ENCODE data around the gene CETN3. TPM values are rescaled to one million over a fixed set of nuclear protein-coding genes. Genes with fewer than 3 reads are reported as not detected.

The CETN3 gene
- total and polyA plus RNA-seq, 9 of the 15 experiments (the other 6 are each of a cell fraction or from before 2014, with no cell fraction given) = 43.3 to 113 (median 82.4) TPM

DNA sequence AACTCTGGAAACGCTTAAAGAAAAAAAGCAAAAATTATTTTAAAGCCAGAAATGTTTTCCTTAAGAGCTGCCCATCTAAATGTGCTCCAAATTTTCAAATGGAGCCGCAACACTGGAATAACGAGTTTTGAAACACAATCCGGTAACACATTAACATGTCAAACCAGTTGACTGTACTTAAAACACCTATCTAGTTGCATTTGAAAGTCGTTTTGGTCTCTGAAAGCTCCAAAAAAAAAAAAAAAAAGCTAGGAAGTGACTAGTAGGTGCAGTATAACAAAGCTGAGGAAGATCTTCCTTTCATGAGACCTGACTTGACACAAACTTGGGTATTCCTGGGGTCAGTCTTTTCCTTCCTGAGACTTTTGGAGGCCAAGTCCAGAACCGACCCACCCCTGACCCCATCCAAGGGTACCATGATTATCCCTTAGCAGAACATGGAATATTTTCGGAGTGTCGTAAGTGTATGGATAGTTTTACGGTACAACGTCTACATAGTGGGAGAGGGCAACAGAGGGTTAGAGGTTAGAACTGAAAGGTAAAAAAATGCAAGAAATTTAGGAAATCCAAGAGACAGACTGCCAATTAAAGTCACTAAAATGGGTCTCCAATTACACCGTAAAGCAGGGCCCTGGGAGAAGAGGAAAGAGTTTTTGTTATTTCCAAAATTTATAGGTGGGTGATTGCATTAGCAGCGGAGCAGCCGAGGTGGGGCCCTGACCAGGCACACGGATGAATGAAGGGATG is 812 bp downstream of the CETN3 start (continued):
- TF ChIP-seq, protein P1, sequence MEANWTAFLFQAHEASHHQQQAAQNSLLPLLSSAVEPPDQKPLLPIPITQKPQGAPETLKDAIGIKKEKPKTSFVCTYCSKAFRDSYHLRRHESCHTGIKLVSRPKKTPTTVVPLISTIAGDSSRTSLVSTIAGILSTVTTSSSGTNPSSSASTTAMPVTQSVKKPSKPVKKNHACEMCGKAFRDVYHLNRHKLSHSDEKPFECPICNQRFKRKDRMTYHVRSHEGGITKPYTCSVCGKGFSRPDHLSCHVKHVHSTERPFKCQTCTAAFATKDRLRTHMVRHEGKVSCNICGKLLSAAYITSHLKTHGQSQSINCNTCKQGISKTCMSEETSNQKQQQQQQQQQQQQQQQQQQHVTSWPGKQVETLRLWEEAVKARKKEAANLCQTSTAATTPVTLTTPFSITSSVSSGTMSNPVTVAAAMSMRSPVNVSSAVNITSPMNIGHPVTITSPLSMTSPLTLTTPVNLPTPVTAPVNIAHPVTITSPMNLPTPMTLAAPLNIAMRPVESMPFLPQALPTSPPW (CRISPR knock-in tag; IDR thresholded peaks at IDR 0.05) = no peak
- TF ChIP-seq, protein P2, sequence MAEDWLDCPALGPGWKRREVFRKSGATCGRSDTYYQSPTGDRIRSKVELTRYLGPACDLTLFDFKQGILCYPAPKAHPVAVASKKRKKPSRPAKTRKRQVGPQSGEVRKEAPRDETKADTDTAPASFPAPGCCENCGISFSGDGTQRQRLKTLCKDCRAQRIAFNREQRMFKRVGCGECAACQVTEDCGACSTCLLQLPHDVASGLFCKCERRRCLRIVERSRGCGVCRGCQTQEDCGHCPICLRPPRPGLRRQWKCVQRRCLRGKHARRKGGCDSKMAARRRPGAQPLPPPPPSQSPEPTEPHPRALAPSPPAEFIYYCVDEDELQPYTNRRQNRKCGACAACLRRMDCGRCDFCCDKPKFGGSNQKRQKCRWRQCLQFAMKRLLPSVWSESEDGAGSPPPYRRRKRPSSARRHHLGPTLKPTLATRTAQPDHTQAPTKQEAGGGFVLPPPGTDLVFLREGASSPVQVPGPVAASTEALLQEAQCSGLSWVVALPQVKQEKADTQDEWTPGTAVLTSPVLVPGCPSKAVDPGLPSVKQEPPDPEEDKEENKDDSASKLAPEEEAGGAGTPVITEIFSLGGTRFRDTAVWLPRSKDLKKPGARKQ (CRISPR knock-in tag; IDR thresholded peaks at IDR 0.05) = no peak
- TF ChIP-seq, protein P3, sequence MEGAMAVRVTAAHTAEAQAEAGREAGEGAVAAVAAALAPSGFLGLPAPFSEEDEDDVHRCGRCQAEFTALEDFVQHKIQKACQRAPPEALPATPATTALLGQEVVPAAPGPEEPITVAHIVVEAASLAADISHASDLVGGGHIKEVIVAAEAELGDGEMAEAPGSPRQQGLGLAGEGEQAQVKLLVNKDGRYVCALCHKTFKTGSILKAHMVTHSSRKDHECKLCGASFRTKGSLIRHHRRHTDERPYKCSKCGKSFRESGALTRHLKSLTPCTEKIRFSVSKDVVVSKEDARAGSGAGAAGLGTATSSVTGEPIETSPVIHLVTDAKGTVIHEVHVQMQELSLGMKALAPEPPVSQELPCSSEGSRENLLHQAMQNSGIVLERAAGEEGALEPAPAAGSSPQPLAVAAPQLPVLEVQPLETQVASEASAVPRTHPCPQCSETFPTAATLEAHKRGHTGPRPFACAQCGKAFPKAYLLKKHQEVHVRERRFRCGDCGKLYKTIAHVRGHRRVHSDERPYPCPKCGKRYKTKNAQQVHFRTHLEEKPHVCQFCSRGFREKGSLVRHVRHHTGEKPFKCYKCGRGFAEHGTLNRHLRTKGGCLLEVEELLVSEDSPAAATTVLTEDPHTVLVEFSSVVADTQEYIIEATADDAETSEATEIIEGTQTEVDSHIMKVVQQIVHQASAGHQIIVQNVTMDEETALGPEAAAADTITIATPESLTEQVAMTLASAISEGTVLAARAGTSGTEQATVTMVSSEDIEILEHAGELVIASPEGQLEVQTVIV (CRISPR knock-in tag; IDR thresholded peaks at IDR 0.05; ENCODE audit: borderline replicate concordance) = peak; percentile 79; the same call in 1 of the 2 replicates
- TF ChIP-seq EP300 (IDR thresholded peaks at IDR 0.05; ENCODE audit: low read length) (no peak), ARID2 (IDR thresholded peaks at IDR 0.05) (no peak), LCOR (CRISPR knock-in tag; IDR thresholded peaks at IDR 0.05) (no peak; the same call in 1 of the 2 replicates), FOXA1 (IDR thresholded peaks at IDR 0.05; ENCODE audit: borderline replicate concordance) (no peak), TAF1 (IDR thresholded peaks at IDR 0.05; ENCODE audit: control insufficient read depth, extremely low read depth, insufficient read depth, low read length, severe bottlenecking) (peak; percentile 94)
- TF ChIP-seq, protein P4, sequence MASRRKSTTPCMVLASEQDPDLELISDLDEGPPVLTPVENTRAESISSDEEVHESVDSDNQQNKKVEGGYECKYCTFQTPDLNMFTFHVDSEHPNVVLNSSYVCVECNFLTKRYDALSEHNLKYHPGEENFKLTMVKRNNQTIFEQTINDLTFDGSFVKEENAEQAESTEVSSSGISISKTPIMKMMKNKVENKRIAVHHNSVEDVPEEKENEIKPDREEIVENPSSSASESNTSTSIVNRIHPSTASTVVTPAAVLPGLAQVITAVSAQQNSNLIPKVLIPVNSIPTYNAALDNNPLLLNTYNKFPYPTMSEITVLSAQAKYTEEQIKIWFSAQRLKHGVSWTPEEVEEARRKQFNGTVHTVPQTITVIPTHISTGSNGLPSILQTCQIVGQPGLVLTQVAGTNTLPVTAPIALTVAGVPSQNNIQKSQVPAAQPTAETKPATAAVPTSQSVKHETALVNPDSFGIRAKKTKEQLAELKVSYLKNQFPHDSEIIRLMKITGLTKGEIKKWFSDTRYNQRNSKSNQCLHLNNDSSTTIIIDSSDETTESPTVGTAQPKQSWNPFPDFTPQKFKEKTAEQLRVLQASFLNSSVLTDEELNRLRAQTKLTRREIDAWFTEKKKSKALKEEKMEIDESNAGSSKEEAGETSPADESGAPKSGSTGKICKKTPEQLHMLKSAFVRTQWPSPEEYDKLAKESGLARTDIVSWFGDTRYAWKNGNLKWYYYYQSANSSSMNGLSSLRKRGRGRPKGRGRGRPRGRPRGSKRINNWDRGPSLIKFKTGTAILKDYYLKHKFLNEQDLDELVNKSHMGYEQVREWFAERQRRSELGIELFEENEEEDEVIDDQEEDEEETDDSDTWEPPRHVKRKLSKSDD (conservative IDR thresholded peaks at IDR 0.05; ENCODE audit: low read length) = no peak
- TF ChIP-seq, protein P5, sequence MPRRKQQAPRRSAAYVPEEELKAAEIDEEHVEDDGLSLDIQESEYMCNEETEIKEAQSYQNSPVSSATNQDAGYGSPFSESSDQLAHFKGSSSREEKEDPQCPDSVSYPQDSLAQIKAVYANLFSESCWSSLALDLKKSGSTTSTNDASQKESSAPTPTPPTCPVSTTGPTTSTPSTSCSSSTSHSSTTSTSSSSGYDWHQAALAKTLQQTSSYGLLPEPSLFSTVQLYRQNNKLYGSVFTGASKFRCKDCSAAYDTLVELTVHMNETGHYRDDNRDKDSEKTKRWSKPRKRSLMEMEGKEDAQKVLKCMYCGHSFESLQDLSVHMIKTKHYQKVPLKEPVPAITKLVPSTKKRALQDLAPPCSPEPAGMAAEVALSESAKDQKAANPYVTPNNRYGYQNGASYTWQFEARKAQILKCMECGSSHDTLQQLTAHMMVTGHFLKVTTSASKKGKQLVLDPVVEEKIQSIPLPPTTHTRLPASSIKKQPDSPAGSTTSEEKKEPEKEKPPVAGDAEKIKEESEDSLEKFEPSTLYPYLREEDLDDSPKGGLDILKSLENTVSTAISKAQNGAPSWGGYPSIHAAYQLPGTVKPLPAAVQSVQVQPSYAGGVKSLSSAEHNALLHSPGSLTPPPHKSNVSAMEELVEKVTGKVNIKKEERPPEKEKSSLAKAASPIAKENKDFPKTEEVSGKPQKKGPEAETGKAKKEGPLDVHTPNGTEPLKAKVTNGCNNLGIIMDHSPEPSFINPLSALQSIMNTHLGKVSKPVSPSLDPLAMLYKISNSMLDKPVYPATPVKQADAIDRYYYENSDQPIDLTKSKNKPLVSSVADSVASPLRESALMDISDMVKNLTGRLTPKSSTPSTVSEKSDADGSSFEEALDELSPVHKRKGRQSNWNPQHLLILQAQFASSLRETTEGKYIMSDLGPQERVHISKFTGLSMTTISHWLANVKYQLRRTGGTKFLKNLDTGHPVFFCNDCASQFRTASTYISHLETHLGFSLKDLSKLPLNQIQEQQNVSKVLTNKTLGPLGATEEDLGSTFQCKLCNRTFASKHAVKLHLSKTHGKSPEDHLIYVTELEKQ (CRISPR knock-in tag; IDR thresholded peaks at IDR 0.05) = no peak
- TF ChIP-seq, protein P6, sequence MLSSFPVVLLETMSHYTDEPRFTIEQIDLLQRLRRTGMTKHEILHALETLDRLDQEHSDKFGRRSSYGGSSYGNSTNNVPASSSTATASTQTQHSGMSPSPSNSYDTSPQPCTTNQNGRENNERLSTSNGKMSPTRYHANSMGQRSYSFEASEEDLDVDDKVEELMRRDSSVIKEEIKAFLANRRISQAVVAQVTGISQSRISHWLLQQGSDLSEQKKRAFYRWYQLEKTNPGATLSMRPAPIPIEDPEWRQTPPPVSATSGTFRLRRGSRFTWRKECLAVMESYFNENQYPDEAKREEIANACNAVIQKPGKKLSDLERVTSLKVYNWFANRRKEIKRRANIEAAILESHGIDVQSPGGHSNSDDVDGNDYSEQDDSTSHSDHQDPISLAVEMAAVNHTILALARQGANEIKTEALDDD (IDR thresholded peaks at IDR 0.05) = peak; percentile 54

Data from K562 (cell line).